Thyroid gland (tissue), 4 donors: ENCODE measurements around the gene HEXD.

Source experiments
- CTCF ChIP-seq, 6 experiments: fragments of 200-600 bp in 3 of 6; fragments of 450-650 bp in 3 of 6; sonication (generic) in 3 of 6; IDR thresholded peaks; one replicate each; pipeline ENCODE4 v1.5.1; 2016 to 2019; ENCODE audit warnings: antibody characterized with exemption in 6 of 6, mild to moderate bottlenecking in 2 of 6, inconsistent platforms in 1 of 6, moderate library complexity in 1 of 6
- POLR2A ChIP-seq, 2 donors: fragments of 450-650 bp; IDR thresholded peaks; one replicate each; pipeline ENCODE4 v1.6.1; 2017; ENCODE audit warnings: antibody characterized with exemption in 2 of 2, mild to moderate bottlenecking in 2 of 2, moderate library complexity in 1 of 2

GRCh38 chr17:82457073-82457928, 39.2 kb downstream of the HEXD start:
- TF ChIP-seq CTCF (IDR thresholded peaks at IDR 0.05) (no peak), POLR2A (IDR thresholded peaks at IDR 0.05) (no peak)
